ENCODE measurements around the gene ADI1.

DNA sequence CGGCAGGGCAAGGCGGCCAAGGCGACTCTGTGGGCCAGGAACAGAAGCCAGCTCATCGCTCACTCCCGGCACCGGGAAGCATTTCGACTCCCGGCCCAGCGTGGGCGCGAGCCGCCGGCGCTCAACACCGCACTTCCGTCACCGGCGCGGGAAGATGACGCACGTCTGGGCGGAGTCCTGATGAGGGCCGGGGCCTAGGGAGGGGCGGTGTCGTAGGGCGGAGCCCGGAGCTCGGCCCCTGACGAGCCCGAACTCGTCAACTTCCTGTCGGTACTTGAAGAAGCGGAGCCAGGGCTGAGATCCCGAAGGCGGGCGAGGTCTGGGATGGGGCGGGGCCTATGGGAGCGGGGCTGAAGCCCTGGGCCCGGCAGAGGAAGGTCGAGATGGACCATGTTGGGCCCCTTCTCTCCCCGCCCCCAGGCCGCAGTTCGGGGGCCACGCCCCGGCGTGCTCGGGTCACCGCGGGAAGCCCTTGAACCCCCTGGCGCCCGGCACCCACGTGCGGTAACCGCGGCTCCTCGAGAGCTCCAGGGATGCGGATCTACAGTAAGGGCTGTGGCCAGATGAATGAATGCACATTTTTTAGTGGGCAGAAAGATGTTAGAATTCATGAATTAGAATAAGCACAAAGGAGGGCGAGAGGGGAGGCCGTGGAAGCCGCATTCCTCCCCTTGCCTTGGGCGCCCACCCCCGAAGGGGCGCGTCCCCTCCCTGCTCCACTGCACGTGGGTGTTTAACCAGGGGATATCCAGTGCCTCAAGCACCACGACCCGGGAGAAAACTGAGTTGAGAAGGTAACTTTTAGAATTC lies 39.1 kb upstream of the ADI1 start, which contains the start of gene RNASEH1:
- TF ChIP-seq SP1 (IDR thresholded peaks at IDR 0.05) (no peak), TARDBP (IDR thresholded peaks at IDR 0.05) (no peak), ELF4 (IDR thresholded peaks at IDR 0.05) (peak; percentile 40; the same call in 1 of the 2 replicates), L3MBTL2 (conservative IDR thresholded peaks at IDR 0.05) (peak; percentile 91), BHLHE40 (IDR thresholded peaks at IDR 0.05; ENCODE audit: borderline replicate concordance) (no peak), FOXA1 (IDR thresholded peaks at IDR 0.05) (no peak), FOXM1 (IDR thresholded peaks at IDR 0.05; ENCODE audit: borderline replicate concordance) (no peak), HDGF (IDR thresholded peaks at IDR 0.05; ENCODE audit: borderline replicate concordance) (no peak), NFRKB (IDR thresholded peaks at IDR 0.05) (no peak), ARNT (IDR thresholded peaks at IDR 0.05) (no peak), SUZ12 (IDR thresholded peaks at IDR 0.05) (no peak), CTBP1 (IDR thresholded peaks at IDR 0.05; ENCODE audit: borderline replicate concordance) (no peak), LEF1 (IDR thresholded peaks at IDR 0.05; ENCODE audit: borderline replicate concordance) (no peak), ZNF384 (IDR thresholded peaks at IDR 0.05) (no peak)
